C1 segment of cervical spinal cord (tissue), 14 donors: Measurements from ENCODE around the gene GLIPR1L2.
"Not testable (repeated sequence)": the region's sequence is repeated elsewhere in the genome, so short reads cannot be mapped to it uniquely, and the experiment has no call there.

Source experiments
- DNase-seq, 14 donors: peaks; one replicate each; lab custom pipeline; 2025; lab: John Stamatoyannopoulos, UW

Gene GLIPR1L2

DNA sequence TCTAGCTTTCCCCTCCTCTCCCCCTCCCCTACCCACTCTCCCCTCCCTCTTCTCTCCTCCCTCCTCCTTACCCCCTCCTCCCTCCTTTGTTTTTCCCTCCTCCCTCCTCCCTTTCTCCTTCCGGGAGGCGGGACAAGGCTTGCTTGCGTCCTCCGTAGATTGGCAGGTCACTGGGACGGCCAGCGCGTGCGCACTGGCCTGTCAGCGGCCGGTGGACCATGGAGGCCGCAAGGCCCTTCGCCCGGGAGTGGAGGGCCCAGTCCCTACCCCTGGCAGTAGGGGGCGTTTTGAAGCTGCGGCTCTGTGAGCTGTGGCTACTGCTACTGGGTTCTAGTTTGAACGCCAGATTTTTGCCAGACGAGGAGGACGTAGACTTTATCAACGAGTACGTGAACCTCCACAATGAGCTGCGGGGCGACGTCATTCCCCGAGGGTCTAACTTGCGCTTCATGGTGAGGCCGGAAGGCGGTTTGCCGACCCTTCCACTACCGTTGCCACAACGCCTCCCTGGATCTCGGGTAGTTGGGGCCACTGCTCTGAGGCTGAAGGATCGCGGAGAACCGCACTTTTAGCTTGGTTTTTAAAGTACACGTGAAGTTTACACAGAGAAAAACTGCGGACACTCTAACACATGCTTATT, at the start of gene GLIPR1L2:
Gene GLIPR1L2 (plus strand): TSS at position 191 of the 640 bp plus-strand sequence. CDS start 28 bp downstream, at position 219.
- DNase-seq = peak; percentile 65 to 99 (median 94)

DNA sequence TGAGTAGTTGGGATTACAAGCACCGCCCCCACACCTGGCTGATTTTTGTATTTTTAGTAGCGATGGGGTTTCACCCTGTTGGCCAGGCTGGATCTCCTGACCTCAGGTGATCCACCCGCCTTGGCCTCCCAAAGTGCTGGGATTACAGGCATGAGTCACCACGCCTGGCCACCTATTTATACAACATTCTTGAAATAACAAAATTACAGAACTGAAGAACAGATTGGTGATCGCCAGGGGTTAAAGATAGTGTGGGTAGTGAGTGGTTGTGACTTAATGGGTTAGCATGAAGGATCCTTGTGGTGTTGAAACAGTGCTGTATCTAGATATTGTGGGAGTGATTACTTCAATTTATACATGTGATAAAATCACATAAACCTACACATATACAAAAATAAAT, 49.0 kb upstream of the GLIPR1L2 start:
- DNase-seq = no peak

DNA sequence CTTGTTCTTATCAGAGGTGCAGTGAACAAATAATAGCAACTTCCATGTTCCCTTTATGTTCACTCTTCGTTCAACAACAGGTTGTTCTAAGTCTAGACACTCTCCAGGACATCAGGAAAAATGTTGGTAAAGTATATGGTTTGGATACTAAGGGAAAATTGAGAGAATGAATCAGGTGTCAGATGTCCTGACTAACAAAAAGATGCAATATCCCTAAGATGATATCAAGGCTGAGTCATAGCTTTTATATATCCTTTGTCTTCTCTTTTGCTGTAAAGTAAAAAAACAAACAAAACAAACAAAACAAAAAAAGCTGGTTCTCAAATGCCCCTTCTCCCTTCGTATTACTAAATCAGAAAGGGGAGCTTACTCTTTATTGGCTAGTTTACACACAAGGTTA, 45.4 kb upstream of the GLIPR1L2 start:
- DNase-seq = no peak

DNA sequence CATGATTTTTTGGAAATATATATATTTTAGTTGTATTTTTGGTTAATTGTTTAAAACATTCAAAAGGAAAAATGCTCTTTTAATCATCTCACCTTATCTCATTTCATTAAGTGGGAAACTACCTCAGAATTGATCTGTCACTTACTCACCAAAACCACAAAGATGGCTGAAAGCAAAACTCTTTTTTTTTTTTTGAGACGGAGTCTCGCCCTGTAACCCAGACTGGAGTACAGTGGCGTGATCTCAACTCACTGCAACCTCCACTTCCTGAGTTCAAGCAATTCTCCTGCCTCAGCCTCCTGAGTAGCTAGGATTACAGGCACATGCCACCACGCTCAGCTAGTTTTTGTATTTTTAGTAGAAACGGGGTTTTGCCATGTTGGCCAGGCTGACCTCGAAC, 44.7 kb upstream of the GLIPR1L2 start:
- DNase-seq = not testable (repeated sequence)

DNA sequence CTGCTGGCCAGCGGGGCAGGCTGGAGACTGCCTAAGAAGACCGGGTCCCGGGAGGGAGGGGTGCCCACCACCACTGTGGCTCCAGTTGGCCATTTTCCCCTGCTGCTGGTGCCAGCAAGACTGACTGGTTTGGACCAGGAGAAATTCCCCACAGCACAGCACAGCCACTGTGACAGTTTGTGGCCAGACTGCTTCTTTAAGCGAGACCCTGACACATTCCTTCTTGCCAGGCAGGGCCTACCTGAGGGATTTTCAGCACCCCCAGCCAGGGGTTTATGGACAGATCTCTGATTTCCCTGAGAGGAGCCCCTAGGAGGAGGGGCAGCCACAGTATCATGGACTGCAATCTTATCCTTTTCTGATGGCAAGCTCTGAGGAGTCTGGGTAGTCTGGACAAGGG, 40.9 kb upstream of the GLIPR1L2 start:
- peak in 2 of 14 donors; percentile 1 to 10 for DNase-seq

DNA sequence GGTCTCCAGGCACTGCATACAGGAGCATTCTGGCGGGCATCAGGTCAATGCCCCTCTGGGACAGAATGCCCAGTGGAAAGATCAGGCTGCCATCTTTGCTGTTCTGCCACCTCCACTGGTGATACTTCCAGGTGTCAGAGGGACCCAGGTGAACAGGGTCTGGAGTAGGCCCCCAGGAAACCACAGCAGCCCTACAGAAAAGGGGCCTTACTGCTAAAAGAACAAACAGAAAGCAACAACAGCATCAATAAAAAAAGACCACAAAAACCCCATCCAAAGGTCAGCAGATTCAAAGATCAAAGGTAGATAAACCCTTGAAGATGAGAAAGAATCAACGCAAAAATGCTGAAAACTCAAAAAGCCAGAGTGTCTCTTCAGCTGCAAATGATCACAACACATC, 40.5 kb upstream of the GLIPR1L2 start:
- no peak for DNase-seq

DNA sequence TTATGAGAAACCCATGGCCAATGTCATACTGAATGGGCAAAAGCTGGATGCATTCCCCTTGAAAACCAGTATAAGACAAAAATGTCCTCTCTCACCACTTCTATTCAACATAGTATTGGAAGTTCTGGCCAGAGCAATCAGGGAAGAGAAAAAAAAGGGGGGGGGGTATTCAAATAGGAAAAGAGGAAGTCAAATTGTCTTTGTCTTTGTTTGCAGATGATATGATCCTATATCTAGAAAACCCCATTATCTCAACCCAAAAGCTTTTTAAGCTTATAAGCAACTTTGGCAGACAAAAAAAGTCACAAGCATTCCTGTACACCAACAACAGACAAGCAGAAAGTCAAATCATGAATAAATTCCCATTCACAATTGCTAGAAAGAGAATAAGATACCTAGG, 36.9 kb upstream of the GLIPR1L2 start:
- no peak for DNase-seq

DNA sequence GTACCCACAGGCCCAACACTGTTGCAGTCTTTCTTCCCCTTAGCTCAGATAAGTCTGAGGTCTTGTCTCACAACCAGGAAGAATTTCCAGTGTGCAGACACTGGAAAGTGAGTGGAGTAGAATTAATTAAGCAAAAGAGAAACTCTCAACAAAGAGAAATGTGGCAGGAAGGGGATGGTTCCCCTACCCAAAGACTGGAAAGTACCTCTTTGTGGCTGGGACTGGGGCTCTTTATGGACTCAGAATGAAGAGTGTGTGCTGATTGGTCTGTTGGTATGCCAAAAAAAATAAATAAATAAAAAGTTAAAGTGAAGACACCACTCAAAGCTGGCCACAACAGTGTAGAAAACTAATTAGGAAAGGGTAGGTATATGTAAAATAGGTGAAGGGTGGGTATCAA, 30.0 kb upstream of the GLIPR1L2 start:
- no peak for DNase-seq

DNA sequence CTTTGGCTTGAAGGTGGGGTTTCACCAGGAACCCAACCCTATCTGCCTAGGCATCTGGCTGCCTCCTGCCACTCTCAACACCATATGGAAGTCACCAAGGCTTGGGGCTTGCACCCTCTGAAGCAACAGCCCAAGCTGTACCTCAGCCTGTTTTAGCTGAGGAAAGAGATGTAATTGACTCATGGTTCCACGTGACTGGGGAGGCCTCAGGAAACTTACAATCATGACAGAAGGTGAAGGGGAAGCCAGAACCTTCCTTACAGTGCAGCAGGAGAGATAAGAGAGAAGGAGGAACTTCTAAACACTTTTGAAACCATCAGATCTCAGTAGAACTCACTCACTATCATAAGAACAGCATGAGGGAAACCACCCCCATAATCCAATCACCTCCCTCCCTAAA, 29.5 kb upstream of the GLIPR1L2 start:
- no peak for DNase-seq

DNA sequence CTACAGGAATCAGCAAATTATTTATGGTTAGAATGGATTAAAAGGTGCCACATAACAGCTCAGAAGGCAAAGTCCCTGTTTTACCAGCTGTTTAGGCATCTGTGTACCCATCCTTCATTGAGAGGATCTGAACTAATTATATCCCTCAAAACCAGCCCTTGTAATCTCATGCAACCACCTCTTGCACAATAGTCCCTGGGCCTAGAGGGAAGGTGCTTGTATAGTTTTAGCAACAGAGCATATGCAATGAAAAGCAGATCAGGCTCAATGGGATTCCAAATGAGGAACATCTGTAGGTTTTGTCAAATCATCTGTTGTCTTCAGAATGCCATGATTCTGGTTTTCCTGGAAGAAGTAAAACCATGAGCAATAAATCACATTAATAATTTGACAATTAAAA, 26.0 kb upstream of the GLIPR1L2 start:
- DNase-seq = no peak

DNA sequence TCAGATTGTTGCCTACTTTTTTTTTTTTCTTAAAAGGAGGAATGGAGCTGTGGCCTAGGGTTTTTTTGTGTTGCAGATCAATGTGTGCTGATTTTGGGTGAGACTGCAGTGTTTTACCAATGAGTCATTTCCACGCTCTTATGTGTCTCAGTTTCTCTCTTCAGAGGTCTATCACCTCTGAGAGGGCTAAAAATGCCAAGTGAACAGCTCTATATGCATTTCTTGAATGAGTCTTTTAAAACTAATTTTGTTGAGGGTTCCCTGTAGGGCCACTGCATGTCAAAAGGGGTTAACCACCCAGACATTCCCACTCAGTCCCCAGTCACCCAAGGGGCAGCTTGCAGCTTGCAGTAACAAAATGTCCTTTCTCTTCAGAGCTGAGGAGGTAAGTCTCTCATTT, 24.3 kb upstream of the GLIPR1L2 start:
- no peak for DNase-seq

DNA sequence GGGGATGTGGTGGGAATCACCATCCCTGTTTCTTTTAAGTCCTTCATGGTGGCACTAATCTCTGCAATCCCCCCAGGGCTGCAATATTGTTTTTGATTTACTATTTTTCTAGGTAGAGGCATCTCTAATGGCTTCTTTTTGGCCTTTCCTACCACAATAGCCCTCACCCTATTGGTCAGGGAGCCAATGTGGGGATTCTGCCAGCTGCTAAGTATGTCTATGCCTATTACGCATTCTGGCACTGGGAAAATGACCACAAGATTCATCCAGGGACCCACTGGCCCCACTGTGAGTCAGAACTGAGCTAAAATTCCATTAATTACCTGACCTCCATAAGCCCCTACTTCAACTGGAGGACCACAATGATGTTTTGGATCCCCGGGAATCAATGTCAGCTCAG, 15.9 kb upstream of the GLIPR1L2 start:
- no peak for DNase-seq

DNA sequence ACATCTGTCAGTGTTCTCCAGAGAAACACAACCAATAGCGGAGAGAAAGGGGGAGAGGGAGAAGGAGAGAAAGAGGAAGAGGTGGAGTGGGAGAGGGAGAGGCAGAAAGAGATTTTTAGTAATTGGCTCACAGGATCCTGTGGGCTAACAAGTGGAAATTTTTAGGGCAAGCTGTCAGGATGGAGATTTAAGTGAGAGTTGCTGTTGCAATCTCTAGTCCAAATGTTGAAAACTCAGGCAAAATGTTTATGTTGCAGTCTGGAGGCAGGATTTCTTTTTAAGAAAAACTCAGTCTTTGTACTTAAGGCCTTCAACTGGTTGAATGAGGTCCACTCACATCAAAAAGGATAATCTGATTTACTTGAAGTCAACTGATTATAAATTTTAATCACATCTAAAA, 12.5 kb upstream of the GLIPR1L2 start:
- DNase-seq = no peak

DNA sequence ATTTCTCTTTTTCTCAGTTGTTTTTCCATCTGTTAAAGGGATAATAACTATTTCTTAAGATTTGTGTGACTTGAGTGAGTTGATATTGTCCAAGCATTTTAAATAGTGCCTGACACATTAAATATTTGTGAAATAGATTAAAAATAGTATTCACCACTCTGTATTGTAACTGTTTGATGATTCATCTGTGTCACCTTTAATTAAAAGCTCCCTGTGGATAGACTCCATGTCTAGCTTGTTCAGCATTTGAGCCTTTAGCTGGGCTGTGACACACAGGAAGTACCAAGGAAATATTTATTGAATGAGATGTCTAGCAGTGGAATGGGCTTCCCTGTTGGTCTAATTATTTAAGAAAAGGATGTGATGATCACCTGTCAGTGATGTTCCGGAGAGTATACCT, 1.8 kb upstream of the GLIPR1L2 start:
- peak in 1 of 14 donors; percentile 50 for DNase-seq

DNA sequence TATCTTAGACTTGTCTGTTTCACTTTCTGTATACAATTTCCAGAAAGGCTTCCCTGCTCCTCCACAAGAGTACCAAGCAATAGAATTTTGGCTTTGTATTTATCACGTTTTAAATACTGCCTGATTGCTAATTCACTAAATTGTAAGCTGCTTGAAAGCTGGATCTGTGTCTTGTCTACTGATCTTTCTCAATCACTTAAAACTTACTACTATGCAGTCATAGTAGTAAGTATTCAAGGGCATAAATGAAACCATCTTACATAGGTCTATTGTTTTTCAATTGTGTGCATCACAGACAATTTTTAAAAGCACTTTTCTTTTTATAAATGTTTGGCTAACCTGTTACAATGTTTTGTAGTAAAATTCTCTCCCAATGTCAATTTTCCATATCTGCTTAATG, 1.2 kb upstream of the GLIPR1L2 start:
- DNase-seq = peak in 1 of 14 donors; percentile 50

DNA sequence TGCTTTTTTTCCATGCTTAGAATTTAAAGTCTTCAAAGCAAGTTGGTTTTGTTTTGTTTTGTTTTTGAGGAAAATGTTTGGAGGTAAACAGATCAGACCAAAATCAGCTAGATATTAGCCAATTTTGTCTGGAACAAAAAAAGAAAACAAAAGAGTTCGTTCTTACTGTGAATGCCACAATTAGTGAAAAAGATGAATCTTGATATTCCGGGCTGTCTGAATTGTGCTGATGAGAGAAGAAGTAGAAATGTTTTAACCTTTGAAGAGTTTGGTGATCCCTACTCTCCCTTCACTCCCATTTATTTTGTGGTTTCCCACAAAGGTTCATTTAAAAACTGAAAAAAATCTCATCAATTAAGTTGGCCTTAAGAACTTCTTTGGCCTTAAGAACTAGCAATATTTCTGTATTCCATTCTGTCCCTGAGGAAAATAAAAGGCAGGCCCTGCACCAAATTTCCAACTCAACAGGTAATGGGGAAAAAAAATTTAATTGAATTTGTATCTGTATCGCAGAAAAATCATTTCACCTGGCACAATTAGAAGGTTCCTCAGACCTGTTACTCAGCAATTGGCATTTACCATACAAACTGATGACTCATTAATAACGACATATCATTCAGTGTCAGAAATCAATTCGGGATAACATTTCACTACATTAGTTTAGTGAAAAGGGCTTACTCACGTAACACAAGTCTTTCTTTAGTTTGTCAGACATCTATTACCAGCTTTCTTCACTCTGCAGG, 562 bp upstream of the GLIPR1L2 start:
- DNase-seq = peak in 2 of 14 donors; percentile 49 to 62

DNA sequence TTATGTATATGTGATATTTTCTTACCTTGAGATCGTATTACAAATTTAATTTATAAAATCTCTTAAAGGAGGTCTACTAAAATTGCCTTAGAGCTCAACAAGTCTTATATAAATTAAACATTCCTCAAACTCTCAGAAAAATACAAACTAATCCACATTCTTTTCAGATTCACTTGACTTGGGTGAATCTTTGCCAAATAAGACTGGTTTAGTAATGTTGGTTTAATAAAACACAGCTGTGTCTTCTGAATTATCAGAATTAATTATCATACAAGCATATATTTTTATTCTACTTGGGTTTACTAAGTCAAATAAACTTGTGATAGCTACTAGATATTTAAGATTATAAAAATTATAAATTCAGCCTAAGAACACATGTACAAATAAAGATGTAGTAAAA, 13.3 kb downstream of the GLIPR1L2 start:
- DNase-seq = no peak

DNA sequence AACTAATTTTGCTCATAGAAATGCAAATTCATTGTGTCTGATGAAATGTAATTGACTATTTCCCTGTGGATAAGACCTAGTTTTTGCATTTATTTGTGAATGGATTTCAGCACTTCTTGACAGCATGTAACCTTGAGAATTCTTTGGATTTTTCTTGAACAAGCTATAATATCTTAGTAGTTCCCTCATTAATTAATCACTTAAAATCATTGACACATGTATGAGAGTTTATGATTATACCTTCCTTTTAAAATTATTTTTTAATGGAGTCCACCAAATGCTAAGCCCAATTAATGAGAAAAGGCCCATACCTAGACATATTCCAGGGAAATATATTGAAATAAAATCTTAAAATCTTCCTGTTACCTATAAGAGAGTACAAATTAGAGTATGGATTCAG, 16.8 kb downstream of the GLIPR1L2 start:
- no peak for DNase-seq

DNA sequence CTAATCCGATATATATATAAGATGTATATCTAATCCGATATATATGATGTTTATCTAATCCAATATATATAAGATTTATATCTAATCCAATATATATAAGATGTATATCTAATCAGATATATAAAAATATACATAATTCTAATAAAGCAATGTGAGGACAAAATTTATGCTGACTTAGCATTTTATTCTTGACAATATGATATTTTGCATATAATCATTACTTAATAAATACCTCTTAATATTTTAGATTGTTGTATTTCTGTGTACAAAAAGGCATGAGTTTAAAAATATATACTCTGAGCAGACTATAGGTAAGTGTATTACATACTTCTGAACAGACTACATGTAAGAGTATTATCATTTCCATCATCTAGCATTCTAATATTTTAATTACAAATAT, 18.9 kb downstream of the GLIPR1L2 start:
- no peak for DNase-seq

DNA sequence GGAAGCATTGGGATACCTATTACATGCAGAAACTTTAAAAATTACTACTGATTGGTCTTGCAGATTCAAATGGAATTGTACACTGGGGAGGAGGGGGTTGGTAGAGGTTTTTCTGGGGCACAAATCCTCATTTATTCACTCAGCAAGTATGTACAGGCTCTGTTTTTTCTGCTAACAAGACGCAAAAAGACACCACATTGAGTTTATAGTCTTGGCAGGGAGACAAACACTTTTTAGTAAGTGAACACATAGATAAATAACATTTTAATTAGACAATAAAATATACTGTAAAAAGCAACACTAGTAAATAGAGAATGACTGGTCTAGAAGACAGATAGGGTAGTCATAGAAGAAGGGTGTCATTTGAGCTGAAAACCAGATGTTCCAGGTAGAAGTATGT, 23.8 kb downstream of the GLIPR1L2 start:
- no peak for DNase-seq

DNA sequence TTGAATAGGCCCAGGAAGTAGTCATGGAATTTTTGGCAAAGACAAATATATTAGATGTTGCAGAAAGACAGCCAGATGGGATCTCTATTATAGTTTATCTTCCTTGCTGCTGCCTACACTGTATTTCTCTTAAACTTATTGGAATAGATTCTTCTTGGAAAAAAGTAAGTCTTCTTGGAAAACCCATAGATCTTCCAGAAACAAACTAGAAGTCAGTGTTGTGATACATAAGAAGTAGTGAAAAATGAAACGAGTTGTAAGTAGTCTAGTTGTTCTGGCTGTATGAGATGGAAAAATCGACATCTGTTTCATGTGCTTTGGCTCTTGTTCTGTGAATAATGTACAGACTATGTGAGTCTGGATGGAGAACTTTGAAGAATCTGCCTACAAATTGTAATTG, 29.0 kb downstream of the GLIPR1L2 start:
- DNase-seq = no peak

DNA sequence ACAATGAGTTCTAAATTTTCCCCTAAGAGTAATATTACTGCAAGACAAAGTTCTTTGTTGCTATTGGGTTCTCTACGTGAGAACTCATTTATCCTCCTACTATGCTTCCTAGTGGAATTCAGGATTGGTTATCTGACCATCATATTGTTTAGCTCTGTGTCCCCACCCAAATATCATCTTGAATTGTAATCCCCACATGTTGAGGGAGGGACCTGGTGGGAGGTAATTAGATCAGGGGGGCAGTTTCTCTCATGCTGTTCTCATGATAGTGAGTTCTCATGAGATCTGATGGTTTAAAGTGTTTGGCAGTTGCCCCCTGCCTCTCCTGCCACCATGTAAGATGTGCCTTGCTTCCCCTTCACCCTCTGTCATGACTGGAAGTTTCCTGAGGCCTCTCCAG, 36.6 kb downstream of the GLIPR1L2 start:
- DNase-seq = no peak

DNA sequence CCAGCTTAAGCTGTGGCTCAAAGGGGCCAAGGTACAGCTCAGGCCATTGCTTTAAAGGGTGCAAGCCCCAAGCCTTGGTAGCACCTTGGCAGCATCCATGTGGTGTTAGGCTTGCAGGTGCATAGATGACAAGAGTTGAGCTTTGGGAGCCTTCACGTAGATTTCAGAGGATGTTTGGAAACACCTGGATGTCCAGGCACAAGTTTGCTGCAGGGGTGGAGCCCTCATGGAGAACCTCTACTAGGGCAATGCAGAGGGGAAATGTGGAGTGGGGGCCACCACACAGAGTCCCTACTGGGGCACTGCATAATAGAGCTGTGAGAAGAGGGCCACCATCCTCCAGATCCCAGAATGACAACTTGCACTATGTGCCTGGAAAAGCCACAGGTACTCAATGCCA, 37.9 kb downstream of the GLIPR1L2 start:
- DNase-seq = no peak
